Gastrocnemius medialis (tissue), 4 donors: ENCODE data around the gene ADAMTSL5. TPM values are rescaled to one million over a fixed set of nuclear protein-coding genes. Genes with fewer than 3 reads are reported as not detected.

Source experiments
- ATAC-seq, 2 donors: fragments of 150-250 bp; one replicate each; pipeline ENCODE4 v1.9.1; 2016
- DNase-seq, 2 donors: peaks; one replicate each; pipeline ENCODE4 v3.0.0-alpha.2; 2019
- H3K27ac ChIP-seq, 4 donors: fragments of 200-600 bp; sonication (generic); 1 replicate in 1 of 4; 2 replicates in 3 of 4; pipeline ENCODE4 v1.5.1; 2016 to 2018; ENCODE audit warnings: mild to moderate bottlenecking in 2 of 4, moderate library complexity in 1 of 4
- H3K27me3 ChIP-seq, 3 donors: fragments of 200-600 bp; sonication (generic) in 2 of 3; 1 replicate in 1 of 3; 2 replicates in 2 of 3; pipeline versions ENCODE4 v1.5.1 to v1.6.0; 2016 to 2019; ENCODE audit warnings: mild to moderate bottlenecking in 1 of 3, moderate library complexity in 1 of 3
- H3K36me3 ChIP-seq, 2 donors: fragments of 200-600 bp; sonication (generic) in 1 of 2; one replicate each; pipeline ENCODE4 v1.5.1; 2017 to 2018
- H3K4me1 ChIP-seq, 2 donors: fragments of 200-600 bp; sonication (generic) in 1 of 2; one replicate each; pipeline ENCODE4 v1.5.1; 2016 to 2017; ENCODE audit warnings: mild to moderate bottlenecking in 2 of 2
- H3K4me3 ChIP-seq, 4 donors: fragments of 200-600 bp; sonication (generic) in 3 of 4; 1 replicate in 1 of 4; 2 replicates in 3 of 4; pipeline ENCODE4 v1.5.1; 2016 to 2019; ENCODE audit warnings: mild to moderate bottlenecking in 2 of 4
- H3K9me3 ChIP-seq, 3 donors: fragments of 200-600 bp; sonication (generic) in 2 of 3; 1 replicate in 1 of 3; 2 replicates in 2 of 3; pipeline ENCODE4 v1.5.1; 2016 to 2019
- POLR2A ChIP-seq, 2 donors: fragments of 450-650 bp; IDR thresholded peaks; one replicate each; pipeline ENCODE4 v1.6.1; 2017; ENCODE audit warnings: antibody characterized with exemption in 2 of 2, mild to moderate bottlenecking in 2 of 2, moderate library complexity in 2 of 2
- in situ Hi-C, 4 donors: fragments of 200-750 bp; cut with MboI; loops; one replicate each; pipeline versions ENCODE4 v1.15.0 to v1.8.0; 2017; ENCODE audit warnings: low sequenced_read_pairs in 4 of 4
- intact Hi-C: fragments of 100-400 bp; cut with DNase I; formaldehyde crosslinking; loops from one replicate; pipeline ENCODE4 v1.15.1; 2023; ENCODE audit warnings: low total_unique reads
- total RNA-seq, 4 donors: library from RNA; depleted of rRNA; stranded (reverse); fragments of >200 nt; gene quantifications; one replicate each; pipeline versions ENCODE4 v1.1.0 to v1.2.3, GENCODE V29; 2016
- TF ChIP-seq, protein P1 (sequence below), 5 experiments: fragments of 450-650 bp in 3 of 5; fragments of 200-600 bp in 2 of 5; sonication (generic) in 2 of 5; IDR thresholded peaks in 4 of 5; conservative IDR thresholded peaks in 1 of 5; 1 replicate in 4 of 5; 2 replicates in 1 of 5; pipeline ENCODE4 v1.5.1; 2016 to 2019; ENCODE audit warnings: antibody characterized with exemption in 5 of 5, mild to moderate bottlenecking in 3 of 5, moderate library complexity in 3 of 5

The ADAMTSL5 gene
- total RNA-seq, 4 donors from 2014 or later = 0.41 to 6.5 (median 3.0) TPM

DNA sequence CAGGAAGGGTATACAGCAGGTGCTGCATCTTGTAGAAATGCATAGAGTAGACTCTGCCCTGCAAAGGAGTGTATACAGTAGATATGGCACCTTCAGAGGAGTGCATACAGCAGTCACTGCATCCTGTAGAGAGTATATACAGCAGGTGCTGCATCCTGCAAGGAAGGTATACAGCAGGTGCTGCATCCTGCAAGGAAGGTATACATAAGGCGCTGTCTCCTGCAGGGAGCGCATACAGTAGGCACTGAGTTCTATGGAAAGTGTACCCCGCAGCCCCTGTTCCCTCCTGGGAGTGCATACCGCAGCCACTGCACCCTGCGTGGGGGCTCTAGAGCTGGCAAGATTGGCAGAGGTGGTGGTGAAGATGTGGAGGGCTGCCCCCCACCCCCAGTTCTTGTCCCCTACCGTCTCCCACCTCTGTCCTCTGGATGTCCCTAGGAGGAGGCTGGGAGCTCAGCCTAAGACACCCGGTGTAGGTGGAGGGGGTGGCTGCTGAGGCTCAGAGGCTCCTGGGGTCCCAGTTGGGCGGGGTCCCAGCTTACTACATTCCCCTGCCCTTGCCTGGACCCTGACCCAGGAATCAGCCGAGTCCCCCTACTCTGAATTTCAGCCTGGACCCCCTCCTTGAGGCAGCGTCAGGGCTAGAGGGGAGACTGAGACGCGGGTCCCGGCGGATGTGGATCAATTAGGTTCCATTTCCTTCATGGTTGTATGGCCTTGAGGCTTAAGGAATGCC is 2.3 kb upstream of the ADAMTSL5 start:
- no peak overlapping the region for H3K4me3 ChIP-seq
- ATAC-seq (no peak), DNase-seq (no peak)
- H3K27ac ChIP-seq = no peak overlapping the region
- intact Hi-C loops (loop anchor here (5.0 kb wide), 2 partner anchors 137 to 238 kb away; partner anchors contain the start of genes FAM174C and TCF3), in situ Hi-C loops (no loop called here)
- H3K9me3 ChIP-seq = no peaks in the 10 kb centered on the region
- H3K27me3 ChIP-seq = no peaks in the 10 kb centered on the region
- H3K4me1 ChIP-seq = peaks cover 3 to 29% of the 10 kb centered on the region in 2 donors
- H3K36me3 ChIP-seq = no peaks in the 10 kb centered on the region
- TF ChIP-seq, protein P1, sequence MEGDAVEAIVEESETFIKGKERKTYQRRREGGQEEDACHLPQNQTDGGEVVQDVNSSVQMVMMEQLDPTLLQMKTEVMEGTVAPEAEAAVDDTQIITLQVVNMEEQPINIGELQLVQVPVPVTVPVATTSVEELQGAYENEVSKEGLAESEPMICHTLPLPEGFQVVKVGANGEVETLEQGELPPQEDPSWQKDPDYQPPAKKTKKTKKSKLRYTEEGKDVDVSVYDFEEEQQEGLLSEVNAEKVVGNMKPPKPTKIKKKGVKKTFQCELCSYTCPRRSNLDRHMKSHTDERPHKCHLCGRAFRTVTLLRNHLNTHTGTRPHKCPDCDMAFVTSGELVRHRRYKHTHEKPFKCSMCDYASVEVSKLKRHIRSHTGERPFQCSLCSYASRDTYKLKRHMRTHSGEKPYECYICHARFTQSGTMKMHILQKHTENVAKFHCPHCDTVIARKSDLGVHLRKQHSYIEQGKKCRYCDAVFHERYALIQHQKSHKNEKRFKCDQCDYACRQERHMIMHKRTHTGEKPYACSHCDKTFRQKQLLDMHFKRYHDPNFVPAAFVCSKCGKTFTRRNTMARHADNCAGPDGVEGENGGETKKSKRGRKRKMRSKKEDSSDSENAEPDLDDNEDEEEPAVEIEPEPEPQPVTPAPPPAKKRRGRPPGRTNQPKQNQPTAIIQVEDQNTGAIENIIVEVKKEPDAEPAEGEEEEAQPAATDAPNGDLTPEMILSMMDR (IDR thresholded peaks at IDR 0.05 in 4 of 5, conservative IDR thresholded peaks at IDR 0.05 in 1 of 5) = no peak
- no peak for TF ChIP-seq POLR2A (IDR thresholded peaks at IDR 0.05)

DNA sequence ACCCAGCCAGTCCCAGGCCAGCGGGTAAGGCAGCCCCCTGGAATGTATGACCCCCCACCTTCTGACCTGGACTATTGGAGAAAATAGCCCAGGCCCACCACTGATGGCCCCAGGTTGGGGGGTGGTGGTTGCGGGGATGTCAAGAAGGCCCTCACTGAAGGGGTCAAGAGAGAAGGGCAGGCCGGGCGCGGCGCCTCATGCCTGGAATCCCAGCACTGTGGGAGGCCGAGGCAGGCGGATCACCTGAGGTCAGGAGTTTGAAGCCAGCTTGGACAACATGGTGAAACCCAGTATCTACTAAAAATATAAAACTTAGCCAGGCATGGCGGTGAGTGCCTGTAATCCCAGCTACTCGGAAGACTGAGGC is 1.5 kb upstream of the ADAMTSL5 start:
- Histone ChIP-seq H3K27me3 (no peaks in the 10 kb centered on the region), H3K9me3 (no peaks in the 10 kb centered on the region)

DNA sequence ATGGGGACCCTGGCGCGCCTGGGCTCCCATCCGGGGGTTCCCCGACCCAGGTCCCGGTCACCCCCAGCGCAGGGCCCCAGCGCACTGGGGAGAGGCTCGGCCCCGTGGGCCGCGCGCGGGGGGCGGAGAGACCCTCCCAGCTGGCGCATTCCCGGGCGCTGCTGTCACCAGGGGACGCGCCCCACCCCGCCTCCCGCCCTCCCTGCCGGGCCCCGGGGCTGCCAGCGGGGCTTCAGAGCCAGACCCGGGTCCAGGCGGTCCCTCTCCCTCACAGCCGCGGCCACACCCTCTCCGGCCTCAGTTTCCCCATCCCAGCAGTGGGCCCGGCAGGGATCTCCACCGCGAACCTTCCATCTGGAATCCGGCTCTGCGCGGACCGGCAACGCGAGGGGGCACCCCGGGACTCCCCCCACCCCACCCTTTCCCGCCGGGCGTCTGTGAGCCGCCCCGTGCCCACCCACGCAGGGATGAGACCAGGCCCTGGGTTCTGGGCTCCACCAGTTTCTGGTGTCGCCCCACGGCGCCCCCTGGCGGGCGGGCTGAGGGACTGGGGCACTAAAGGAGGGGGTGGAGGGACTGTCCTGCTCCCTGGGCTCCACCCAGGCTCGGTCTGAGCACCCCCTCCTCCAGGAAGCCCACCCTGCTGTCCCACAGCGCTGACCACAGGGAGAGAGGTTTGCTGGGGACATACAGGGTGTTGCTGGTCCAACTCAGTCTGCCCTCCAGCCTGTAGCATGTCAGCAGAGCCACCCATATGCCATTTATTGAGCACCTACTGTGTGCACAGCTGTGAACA is 878 bp upstream of the ADAMTSL5 start:
- peak; percentile 73 to 75 for ATAC-seq
- peak overlapping the region; percentile 83 to 91 (median 89) for H3K27ac ChIP-seq
- no peaks in the 10 kb centered on the region for H3K9me3 ChIP-seq
- intact Hi-C loops (loop anchor here (1.0 to 5.0 kb wide), 3 partner anchors 34 to 236 kb away; partner anchors contain the start of genes C19orf25, FAM174C and TCF3), in situ Hi-C loops (no loop called here)
- peak in 1 of 2 donors; percentile 54 for DNase-seq
- H3K4me3 ChIP-seq = peak overlapping the region; percentile 64 to 69 (median 64)
- H3K27me3 ChIP-seq = no peaks in the 10 kb centered on the region
- no peak for TF ChIP-seq POLR2A (IDR thresholded peaks at IDR 0.05)
- TF ChIP-seq, protein P1 (IDR thresholded peaks at IDR 0.05 in 4 of 5, conservative IDR thresholded peaks at IDR 0.05 in 1 of 5) = peak; percentile 41 to 90 (median 83)
- H3K4me1 ChIP-seq = peaks cover 3 to 29% of the 10 kb centered on the region in 2 donors
- no peaks in the 10 kb centered on the region for H3K36me3 ChIP-seq

More for the DNA sequence above, 1.5 kb upstream of the ADAMTSL5 start:
- Histone ChIP-seq H3K27ac (peak overlapping the region; percentile 83 to 91 (median 89)), H3K4me3 (no peak overlapping the region), H3K4me1 (peaks cover 3 to 29% of the 10 kb centered on the region in 2 donors), H3K36me3 (no peaks in the 10 kb centered on the region)
- intact Hi-C loops (loop anchor here (5.0 kb wide), 2 partner anchors 138 to 237 kb away; partner anchors contain the start of genes FAM174C and TCF3), in situ Hi-C loops (no loop called here)
- no peak for ATAC-seq
- DNase-seq = no peak
- TF ChIP-seq POLR2A (IDR thresholded peaks at IDR 0.05) = no peak
- TF ChIP-seq, protein P1 (IDR thresholded peaks at IDR 0.05 in 4 of 5, conservative IDR thresholded peaks at IDR 0.05 in 1 of 5) = no peak

DNA sequence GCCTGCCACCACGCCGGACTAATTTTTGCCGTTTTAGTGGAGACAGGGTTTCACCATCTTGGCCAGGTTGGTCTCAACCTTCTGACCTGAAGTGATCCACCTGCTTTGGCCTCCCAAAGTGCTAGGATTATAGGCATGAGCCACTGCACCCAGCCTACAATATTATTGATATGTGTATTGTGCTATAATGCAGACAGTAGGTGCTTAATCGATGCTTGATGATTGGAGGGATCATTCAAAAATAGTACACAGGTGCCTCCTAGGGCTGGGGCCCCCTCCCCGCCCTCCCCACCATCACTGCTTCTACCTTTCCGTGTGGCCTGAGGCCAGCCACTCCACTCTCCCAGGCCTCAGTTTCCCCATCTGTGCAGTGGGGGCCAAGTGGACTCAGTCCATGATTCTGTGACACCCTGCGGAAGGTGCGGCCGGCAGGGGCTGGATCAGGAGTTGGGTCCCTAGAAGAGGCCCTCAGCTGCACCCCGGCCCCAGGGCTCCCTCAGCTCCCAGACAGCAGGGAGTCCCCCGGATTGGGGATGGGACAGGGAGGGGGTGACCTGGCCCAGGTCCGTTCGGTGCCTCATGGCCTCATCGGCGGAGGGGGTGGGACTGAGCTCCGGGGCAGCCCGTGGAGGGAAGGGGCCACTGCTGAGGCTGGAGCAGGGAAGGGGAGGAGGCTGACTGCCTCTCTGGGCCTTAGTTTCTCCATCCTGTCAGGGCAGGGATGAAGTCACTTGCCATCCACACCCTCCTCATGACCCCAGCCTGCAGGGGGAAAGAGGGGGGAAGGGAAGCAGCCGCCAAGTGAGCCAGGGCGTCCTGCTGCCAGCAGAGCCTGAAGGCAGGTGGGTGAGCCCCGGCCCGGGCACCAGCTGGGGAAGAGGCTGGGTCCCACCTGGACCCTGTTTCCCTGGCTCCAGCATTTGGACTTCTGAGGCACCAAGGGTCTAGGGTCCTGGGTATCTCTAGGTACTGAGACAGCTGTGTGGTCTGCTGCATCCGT is 1.2 kb downstream of the ADAMTSL5 start:
- peak overlapping the region; percentile 83 to 91 (median 89) for H3K27ac ChIP-seq
- intact Hi-C loops (loop anchor here (5.0 kb wide), 2 partner anchors 141 to 234 kb away; partner anchors contain the start of genes FAM174C and TCF3), in situ Hi-C loops (no loop called here)
- no peaks in the 10 kb centered on the region for H3K36me3 ChIP-seq
- DNase-seq = no peak
- H3K4me1 ChIP-seq = peaks cover 7 to 36% of the 10 kb centered on the region in 2 donors
- ATAC-seq = no peak
- no peaks in the 10 kb centered on the region for H3K9me3 ChIP-seq
- H3K27me3 ChIP-seq = no peaks in the 10 kb centered on the region
- TF ChIP-seq, protein P1 (IDR thresholded peaks at IDR 0.05 in 4 of 5, conservative IDR thresholded peaks at IDR 0.05 in 1 of 5) = no peak
- no peak for TF ChIP-seq POLR2A (IDR thresholded peaks at IDR 0.05)
- no peak overlapping the region for H3K4me3 ChIP-seq
